GDM1 (cell line): ENCODE results near the gene VHLL.

Source experiments
- DNase-seq: peaks from one replicate; lab custom pipeline; 2025; lab: John Stamatoyannopoulos, UW

The VHLL gene

DNA sequence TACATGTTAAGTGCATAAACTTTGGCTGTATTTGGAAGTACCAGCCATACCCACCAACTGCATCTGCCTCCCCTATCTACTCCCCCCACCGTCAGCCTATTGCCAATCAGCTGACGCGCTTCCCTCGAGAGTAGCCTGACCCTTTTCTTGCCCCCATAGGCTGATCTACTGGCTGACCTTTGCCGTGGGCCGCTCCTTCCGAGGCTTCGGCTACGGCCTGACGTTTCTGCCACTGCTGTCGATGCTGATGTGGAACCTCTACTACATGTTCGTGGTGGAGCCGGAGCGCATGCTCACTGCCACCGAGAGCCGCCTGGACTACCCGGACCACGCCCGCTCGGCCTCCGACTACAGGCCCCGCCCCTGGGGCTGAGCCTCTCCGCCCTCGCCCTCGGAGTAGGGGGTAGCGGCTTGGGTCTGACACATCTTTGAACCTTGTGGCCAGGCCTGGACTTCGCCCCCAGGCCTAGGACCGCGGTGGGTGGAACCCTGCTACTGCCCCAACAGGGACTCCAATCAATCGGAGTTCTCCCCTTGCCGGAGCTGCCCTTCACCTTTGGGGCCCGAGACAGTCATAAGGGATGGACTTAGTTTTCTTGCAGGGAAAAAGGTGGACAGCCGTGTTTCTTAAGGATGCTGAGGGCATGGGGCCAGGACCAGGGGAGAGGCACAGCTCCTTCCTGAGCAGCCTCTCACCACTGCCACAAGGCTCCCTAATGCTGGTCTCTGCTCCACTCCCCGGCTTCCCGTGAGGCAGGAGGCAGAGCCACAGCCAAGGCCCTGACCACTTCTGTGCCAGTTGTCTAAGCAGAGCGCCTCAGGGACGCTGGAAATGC is 7.7 kb downstream of the VHLL start:
- DNase-seq = no peak

DNA sequence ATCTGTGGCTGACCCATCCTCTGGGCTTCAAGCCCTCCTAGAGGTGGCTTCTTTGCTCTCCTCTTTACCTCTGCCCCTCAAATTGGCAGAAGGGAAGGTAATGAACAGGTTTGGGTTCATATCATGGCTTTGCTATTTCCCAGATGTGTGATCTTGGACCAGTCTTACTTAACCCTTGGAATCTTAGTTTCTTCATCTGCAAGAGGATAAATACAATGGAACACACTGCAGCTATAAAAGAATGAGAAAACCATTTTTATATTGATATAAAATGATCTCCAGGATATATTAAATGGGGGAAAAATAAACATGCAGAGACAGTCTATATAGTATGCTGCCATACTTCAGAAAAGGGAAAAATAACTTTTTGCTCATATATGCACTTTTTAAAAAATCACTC is 9.2 kb downstream of the VHLL start:
- no peak for DNase-seq

DNA sequence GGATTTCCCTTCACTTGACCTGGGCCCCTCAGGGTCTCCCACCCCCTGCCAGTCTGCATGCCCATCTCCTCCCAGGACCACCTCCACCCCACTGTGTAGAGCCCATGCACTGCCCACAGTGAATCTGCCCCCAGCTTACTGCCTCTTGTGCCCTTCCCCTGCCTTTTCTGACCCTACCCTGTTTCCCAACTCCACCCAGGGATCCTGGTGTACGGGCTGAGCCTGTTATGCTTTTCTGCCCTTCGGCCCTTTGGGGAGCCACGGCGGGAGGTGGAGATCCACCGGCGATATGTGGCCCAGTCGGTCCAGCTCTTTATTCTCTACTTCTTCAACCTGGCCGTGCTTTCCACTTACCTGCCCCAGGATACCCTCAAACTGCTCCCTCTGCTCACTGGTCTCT is 13.0 kb downstream of the VHLL start:
- no peak for DNase-seq

DNA sequence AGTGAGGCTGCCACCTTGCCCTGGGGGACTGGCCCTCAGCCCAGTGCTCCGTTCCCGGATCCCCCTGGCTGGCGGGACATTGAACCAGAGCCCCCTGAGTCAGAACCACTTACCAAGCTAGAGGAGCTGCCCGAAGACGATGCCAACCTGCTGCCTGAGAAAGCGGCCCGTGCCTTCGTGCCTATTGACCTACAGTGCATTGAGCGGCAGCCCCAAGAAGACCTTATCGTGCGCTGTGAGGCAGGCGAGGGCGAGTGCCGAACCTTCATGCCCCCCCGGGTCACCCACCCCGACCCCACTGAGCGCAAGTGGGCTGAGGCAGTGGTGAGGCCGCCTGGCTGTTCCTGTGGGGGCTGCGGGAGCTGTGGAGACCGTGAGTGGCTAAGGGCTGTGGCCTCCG is 13.7 kb downstream of the VHLL start:
- no peak for DNase-seq

DNA sequence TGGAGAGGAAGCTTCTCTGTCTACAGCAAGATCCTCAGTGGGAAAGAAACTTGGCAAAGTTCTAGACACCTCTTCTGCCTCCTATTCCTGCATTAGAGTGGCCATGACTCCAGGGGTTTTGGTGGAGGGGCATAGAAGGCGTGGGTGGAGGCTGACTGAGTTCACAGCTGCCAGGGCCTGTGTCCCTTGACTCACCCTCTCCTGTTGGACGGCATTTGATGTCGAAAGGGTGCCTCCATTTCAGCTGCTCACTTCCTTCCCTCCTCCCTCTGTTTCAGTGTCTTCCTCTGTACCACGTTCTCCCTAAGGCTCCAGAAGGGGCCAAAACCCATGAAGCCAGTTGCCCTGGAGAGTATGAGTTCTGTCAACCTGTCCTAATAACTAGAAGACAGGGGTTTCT is 14.3 kb downstream of the VHLL start:
- DNase-seq = no peak

DNA sequence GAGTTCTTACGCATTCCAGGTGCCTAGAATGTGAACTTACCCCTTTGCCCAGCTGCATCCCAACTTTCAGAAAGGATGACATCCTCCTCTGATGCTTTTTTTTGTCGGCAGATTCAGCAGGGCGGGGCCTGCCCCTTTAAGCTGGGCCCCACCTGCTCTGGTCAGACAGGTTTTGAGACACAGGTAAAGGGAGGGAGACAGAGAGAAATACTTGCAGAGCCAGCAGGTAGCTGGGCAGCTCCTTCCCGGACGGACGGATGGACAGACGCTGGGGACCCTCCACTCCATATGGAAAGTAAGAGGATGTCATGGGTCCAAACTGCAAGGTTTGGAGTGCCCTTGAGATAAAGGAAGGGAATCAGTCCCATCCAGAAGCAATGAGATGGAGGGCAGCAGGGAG is 15.0 kb downstream of the VHLL start, which contains the start of gene TMEM79:
TMEM79 (plus strand) TSS at position 214 of the 400 bp plus-strand sequence. CDS start 902 bp downstream, outside the sequence.
- DNase-seq = no peak

DNA sequence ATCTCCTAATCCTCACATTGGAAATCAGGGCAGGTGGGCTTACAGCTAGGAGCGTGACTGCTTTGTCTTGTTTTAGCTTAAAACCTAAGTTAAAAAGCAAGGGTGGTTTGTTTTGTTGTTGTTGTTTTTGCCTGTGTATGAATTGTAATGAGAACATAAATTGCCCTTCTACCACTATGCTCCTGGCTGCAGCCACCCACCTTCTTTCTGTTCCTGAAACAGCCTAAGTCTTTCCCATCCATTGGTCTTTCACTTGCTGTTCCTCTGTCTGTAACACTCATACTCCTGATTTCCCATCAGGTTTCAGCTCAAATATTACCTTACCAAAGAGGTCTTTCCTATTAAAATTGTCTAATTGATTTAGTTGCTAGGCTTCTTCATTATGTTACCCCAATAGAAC is 15.6 kb downstream of the VHLL start:
- DNase-seq = no peak

DNA sequence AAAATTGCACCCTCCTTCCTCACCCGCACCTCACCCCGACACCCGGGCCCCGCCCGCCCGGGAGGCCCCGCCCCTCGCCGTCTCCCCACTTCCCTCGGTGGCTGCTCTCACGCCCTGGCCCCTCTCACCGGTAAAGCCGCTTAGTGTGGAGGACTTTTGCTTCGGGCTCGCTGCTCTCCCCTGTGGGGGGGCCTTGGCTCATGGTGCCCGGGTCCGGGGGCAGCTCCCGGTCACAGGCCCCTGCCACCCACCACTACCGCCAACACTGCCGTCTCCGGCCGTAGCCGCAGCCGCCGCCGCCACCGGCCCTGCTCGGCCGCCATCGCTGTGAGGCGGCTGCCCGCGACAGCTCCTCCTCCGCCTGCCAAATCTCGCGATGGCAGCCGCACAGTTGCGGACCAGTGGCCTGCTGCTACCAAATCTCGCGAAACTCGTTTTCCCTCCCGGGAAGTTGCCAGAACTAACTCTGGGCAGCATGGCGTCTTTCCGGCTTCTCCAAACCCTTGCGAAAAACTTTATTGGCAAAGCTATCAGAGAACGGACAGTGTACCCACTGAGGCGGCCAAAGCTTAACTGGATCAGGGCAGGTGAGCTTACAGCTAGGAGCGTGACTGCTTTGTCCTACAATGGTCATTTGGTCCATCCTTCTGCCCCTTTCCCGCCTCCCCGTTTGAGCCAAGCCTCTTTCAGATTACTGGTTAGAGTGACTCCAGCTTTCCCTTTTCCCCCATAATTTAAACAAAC is 16.5 kb downstream of the VHLL start, which contains the start of gene SMG5:
SMG5 (minus strand) TSS at position 347 of the 744 bp plus-strand sequence; CDS start at position 202, 145 bp downstream.
- peak; percentile 96 for DNase-seq

DNA sequence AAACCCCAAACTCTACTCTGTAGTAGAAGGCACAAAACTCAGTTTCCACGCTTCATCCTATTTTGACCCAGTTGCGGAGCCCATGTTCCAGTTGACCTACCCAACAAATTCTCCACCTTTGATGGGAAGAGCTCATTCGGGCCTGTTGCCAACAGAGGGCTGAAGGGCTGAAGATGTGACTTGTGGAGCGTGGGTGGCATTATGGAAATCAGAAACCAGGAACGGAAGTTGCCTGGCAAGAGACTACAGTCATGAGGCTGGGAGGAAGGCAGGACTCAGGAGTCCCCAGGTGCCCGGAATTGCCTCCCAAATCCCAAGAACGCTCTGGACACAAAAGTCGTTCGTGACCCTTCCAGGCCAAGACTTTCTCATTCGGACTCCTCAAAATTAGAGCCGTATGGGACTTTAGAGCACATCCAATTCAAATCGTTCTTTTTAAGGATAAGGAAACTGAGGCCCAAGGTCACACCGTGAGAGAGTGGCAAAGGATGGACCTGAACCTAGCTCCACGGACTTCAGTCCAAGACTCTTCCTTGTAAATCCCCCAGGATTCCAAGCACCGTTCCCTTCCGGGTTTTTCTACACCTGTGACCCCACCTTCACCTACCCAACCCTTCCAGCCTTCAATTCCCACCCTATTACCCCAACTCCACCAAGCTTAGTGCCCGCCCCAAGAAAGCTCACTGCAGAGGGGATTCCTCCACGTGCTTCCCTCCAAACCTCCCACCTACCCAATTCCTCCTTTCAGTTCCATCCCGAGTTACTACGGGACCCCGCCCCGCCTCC is 17.2 kb downstream of the VHLL start:
- DNase-seq = no peak

DNA sequence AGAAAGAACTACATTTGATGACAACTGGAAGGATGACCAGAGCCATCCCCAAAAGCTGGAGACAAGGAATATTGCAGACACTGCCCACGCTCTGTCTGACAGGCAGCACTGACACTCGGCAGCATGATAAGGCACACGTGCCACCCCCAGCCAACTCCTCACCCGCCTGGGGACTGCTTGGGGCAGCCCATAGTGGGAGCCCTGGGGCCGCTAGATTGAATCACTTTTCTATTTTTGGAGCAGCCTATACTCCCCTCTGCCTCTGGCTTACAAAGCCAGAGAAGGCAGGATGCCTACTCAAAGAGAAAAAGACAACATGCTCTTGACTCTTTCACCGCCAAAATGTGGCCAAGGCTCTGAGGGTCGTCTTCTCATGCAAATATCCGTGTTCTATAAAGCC is 17.8 kb downstream of the VHLL start:
- DNase-seq = no peak

DNA sequence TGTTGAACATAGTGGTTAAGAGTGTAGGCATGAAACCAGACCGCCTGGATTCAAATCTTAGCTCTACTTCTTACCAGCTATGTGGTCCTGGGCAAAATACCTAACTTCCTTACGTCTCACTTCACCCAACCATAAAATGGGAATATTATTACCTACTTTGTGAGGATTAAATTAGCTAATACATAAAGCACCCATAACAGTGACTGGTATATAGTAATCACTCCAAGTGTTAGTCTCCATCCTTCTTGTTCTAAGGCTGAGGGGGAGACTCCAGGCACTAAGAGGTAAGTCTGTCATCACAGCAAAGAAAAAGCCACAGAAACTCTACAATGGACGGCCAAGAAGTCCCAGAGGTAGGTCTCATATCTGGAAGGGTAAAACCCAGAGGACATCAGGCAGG is 19.3 kb downstream of the VHLL start:
- no peak for DNase-seq

DNA sequence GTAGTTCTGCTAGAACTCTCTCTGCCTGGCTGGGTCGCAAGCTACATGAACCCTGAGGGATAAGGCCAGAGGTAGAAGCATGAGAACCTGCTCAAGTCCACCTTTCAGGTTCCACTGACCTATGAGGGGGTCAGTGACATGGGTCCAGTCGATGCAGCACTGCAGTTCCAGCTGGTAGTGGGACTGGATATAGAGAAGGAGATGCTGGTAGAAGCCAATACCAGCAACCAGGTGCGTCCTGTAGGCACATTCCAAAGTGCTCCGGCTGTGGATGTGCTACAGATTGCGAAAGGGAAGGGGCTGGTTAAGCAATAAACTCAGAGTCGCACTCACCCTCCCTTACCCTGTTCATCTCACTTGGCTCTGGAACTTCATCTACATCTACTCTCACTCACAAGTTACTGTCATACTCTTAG is 22.1 kb downstream of the VHLL start:
- no peak for DNase-seq

DNA sequence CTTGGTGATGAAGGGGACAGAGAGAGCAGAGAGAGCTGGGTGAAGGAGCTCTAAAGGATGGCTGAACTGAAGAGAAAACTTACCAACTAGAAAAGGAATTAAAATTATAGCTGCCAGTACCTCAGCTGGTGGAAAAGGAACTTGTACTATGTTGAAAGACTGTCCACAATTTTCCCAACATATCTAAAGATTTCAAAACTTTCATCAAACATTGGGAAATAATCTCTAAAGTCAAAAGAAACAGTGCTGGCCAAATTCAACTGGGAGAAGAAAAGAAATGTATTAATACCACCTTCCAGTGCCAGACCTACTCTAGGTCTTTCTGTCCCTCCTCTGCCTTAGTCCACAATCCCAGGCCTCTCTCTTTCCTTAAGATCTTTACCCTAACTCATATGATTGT is 22.6 kb downstream of the VHLL start:
- DNase-seq = no peak

DNA sequence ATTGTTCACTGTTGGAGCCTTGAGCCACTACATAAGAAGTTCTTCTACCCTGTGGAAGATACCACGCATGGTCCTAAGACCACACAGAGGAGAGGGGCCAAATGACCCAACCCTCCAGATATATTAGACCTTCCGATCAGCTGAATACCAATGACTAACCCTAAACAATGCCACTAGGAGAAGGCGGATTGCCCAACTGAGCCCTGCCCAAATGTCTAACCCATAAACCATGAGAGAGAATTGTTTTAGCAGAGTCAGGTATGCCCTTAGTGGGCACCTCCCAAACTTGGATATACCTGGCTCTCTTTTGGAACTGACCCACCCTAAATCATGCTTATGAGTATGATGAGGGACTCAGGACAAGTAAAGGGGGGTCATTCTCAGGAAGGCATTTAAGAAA is 28.8 kb downstream of the VHLL start:
- no peak for DNase-seq

DNA sequence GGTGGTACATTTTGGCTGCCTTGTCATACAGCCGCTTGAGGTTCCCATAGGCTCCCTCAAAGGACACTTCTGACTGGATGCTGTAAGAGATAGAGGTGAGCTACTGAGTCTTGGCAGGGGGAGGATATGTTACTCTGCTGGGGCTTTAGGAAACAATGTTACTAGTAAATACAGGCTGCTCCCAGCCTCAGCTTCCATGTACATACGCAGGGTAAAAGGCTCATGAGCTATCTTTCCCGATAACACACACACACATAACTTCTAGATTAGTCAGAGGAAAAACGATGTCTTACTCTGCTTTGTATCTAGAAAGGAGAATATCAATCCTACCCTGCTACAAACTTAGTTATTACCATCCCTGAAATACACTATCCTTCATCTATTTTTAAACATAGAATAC is 30.8 kb downstream of the VHLL start:
- no peak for DNase-seq

DNA sequence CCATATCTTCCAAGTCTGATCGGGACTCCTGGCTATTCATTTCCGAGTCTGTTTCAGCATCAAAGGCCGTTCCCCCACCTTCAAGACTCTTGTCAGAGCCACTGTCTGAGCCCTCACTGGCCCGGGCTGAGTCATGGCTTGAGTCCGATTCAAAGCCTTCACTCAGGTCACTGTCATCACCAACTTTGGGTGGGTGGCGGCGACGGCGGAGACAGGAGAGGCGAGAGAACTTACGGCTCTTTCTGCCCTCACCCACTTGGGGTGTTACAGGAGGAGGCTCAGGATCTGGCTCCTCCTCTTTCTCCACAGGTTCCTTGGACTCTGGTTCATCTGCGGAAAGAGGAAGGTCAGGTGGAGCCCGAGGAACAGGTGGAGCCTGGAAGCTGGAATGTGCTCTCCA is 33.1 kb downstream of the VHLL start:
- no peak for DNase-seq

DNA sequence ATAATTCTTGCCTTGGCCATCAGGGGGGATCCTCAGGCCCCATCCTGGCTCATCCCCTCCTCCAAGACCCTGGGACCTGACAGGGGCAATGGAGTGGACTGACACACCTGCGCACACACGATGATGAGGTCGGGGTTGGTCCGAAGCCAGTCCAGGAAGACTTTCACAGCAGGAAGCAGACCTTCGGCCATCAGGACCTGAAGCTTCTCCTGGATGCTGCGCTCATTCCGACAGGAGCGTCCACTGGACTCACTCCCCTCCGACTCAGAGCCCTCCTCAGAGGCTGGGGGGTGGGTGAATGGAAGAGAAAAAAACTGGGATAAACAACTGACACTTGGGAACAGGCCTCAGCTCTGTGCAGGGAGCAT is 35.8 kb downstream of the VHLL start:
- DNase-seq = no peak

DNA sequence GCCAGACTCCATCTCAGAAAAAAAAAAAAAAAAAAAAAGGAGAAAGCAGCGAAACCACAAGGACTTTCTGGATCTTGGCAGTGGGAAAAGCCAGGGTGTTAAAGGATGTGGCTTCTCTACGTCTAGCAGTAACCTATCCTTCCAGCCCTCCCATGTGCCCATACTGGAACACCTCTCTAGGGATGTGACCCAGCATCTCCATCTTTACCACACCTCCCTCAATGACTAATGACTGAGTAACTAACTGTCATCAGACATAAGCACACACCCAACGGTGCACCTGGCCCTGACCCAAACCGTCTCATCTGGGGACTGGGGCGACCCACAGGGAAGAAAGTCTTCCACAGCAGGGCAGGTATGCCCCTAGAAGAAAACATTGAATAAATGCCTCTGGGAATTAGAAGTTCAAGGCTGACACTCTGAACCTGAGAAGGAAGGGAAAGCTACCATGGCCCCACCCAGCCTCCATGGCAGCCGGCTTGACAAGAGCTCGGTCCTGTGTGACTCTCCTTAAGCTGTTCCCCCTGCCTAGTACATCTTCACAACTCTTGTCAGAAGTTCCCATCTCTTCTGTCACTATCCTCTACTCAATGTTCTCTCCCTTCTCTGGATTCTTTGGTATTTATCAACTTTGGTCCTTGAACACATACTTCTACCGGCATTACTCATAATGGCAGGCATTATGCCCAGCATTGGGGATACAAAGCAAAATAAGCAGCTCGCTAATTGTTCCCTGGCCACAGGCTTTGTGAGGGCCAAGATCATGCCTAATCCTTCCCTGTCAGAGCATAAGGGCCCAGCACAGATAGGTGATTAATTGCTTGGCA is 36.4 kb downstream of the VHLL start:
- DNase-seq = no peak

DNA sequence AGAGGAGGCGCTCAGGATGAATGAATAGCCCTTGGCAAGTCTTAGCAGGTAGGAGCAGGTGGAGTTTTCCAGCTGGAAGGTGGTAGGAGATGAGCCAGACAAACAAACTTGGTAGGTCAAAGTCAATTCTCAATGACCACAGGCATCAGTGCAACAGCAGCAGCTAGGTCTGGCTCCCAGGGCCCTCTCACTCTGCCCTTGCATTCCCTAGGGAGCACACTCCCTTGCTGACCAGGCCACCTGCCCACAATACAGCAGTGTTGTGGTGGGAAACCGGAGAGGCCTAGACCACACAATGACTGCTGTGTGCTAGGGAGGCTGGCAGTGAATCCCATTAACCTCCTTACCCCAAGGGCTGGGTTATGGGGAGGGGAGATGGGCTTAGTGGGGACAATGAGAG is 38.2 kb downstream of the VHLL start:
- DNase-seq = no peak

DNA sequence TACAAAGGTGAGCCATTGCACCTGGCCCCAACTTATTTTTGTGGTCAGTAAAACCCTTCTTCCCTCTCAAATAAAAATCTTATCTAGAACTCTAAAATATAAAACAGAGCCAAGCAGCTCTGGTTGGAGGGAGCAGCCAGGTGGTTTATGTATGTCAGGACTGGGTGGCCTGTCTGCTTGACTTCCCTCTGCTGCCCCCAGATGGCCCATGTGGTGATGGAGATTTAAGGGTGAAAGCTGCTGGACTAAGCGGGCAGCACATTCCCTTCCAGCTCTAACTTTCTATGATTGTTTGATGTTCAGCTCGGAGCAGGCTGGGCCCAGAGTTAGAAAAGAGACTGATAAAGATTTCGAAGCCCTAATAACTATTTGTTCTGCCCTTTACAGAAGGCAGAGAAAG is 39.3 kb downstream of the VHLL start:
- no peak for DNase-seq

DNA sequence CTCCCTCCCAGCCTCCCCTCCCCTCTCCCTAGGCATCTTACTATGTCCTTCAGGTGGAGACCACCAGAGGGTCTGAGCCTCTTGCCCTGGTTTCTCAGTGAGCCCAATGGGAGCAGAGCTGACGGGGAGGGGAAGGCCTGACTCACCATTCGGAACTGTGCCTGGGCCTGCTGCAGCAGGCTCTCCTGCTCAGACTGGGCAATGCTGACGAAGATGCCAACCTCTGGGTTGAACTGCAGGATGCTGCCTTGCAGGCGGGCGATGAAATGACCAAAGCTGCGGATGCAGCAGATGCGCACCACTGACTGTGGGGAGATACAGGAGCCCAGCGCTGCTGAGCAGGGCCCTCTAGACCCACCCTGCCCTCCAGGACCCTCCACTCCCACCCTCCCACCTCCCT is 40.2 kb downstream of the VHLL start:
- no peak for DNase-seq

DNA sequence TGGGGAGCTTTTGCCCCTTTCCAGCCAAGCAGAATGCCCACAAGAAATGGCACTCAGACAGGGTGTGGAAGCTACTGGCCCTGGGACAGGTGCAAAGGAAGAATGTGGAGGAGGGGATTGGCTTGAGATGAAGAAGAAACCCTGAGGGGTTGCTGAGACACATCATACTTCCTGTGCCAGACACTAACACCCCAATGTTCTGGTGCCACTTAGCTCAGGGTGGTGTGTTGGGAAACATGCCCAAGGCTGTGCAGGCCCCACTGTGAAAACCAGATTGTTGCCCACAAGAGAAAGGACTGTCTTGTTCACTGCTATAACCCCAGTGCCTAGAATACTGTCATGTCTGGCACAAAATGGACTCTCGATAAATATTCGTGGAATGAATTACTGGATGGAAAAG is 41.4 kb downstream of the VHLL start:
- DNase-seq = peak; percentile 57
